GM10266 (cell line): Measurements from ENCODE around the gene CEP112.
"Not testable (repeated sequence)": the region's sequence is repeated elsewhere in the genome, so short reads cannot be mapped to it uniquely, and the experiment has no call there.

Source experiments
- DNase-seq: peaks from one replicate; pipeline ENCODE4 v3.0.0; 2012; ENCODE audit errors: extremely low spot score
- CTCF ChIP-seq: IDR thresholded peaks from 2 replicates; pipeline ENCODE4 v1.5.1; 2012; ENCODE audit warnings: mild to moderate bottlenecking, low read depth; ENCODE audit not compliant: control insufficient read depth, insufficient read depth; ENCODE audit errors: missing control alignments

CEP112 gene

GRCh38 chr17:65811043-65811442 is 380.9 kb downstream of the CEP112 start:
- no peak for DNase-seq
- no peak for TF ChIP-seq CTCF

- TF ChIP-seq CTCF = no peak
- no peak for DNase-seq
Observed at GRCh38 chr17:65809366-65809765, 382.6 kb downstream of the CEP112 start.

GRCh38 chr17:65808566-65808965 is 383.4 kb downstream of the CEP112 start:
- DNase-seq = not testable (repeated sequence)

GRCh38 chr17:65807361-65807760 is 384.6 kb downstream of the CEP112 start:
- DNase-seq = no peak
- TF ChIP-seq CTCF = no peak

- DNase-seq = no peak
- TF ChIP-seq CTCF = no peak
Observed at GRCh38 chr17:65801513-65801912, 390.4 kb downstream of the CEP112 start.

GRCh38 chr17:65800655-65801054 is 391.3 kb downstream of the CEP112 start:
- no peak for TF ChIP-seq CTCF
- DNase-seq = no peak

GRCh38 chr17:65799869-65800268 is 392.1 kb downstream of the CEP112 start:
- TF ChIP-seq CTCF = no peak
- DNase-seq = no peak

GRCh38 chr17:65799454-65799853 is 392.5 kb downstream of the CEP112 start:
- TF ChIP-seq CTCF = no peak

More at GRCh38 chr17:65799454-65799853, 392.5 kb downstream of the CEP112 start:
- no peak for DNase-seq
